NCI-H345 treated with DMSO at 0.1 percent for 48 hours (cell line): ENCODE data around the gene WFDC8.

Source experiments
- DNase-seq: peaks from one replicate; lab custom pipeline; 2025; ENCODE audit not compliant: unreplicated experiment; lab: John Stamatoyannopoulos, UW

Gene WFDC8

DNA sequence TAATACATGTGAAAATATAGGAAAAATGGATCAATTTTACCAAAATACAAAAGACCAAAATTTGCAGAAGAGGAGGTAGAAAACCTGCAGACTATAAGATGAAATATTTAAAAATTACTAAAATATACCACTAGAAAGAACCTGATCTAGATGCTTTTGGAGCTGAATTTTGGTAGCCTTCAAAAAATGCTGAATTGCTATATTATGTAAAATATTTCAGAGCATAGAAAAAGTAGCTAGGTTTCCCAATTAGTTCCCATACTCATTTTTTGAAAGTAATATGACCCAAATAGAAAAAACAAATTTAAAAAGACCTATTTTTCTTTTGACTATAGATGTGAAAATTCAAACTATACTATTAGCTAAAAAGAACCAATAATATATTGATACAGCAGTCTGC lies 28.3 kb downstream of the WFDC8 start:
- no peak for DNase-seq

DNA sequence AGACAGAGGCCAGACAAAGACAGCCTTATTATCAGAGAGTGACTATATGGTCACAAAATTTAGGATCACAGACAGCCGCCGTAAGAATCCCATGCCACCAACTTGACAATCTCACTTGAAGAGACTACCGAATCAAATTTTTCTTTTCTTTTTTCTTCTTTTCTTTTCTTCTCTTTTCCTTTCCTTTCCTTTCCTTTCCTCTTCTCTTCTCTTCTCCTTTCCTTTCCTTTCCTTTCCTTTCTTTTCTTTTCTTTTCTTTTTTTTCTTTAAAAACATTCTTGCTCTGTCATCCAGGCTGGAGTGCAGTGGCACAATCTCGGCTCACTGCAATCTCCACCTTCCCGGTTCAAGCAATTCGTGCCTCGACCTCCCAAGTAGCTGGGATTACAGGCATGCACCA lies 30.7 kb downstream of the WFDC8 start:
- no peak for DNase-seq

DNA sequence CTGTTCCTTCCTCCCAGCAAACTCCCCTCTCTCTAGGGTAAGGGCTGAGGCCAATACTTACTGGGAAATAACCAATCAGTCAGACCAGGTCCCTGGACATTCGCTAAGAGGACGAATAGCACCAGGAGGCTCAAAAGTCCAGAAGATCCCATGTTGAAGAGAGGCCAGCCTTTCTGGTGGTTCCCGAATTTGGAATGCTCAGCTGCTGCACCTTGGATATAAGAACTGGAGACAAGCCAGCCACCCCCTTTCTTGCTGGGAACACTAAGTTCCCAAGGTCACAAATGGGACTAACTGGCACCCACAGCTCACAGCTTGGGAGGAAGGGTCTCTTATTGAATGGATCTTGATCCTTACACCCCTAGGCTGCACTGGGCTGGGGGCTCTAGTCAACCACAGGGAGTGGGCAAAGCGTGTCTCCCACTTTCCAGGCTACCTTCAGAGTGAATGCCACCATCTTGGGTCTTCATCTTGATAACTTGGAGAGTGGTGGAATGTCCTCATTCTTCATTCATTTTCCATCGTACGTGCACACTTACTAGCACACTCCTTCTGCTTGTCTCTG lies 31.8 kb downstream of the WFDC8 start, which contains the start of gene EPPIN:
TSS of gene EPPIN (minus strand) at position 196 of the 565 bp plus-strand sequence. CDS start at position 152, 44 bp downstream.
- DNase-seq, result no peak

DNA sequence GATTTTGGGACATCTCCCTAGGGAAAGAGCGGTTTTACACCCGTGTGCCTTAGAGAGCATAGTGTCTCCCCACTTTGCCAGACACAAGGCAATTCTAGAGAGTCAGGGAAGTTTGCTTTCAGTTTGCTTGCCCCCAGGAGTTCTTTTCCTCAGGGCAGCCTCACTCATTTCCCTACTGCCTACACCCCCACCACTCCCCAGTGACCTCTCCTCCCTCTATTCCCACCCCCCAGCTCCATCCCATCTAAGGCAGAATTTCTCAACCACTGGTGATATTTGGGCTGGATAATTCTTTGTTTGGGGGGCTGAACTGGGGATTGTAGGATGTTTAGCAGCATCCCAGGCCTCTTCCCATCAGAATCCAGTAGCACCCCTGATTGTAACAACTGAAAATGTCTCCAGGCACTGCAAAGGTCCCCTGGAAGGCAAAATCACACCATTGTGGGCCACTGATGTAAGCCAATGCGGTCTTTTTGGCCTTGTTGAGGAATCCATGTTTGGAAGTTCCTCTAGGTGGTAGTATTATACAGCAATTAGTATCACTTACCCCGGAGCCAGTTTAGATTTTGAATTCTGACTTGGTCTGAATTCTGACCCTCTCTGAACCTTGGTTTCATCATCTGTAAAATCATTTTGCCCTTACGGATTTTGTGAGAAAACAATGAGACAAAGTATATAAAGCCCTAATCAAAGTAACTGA lies 33.2 kb downstream of the WFDC8 start:
- DNase-seq, result no peak

DNA sequence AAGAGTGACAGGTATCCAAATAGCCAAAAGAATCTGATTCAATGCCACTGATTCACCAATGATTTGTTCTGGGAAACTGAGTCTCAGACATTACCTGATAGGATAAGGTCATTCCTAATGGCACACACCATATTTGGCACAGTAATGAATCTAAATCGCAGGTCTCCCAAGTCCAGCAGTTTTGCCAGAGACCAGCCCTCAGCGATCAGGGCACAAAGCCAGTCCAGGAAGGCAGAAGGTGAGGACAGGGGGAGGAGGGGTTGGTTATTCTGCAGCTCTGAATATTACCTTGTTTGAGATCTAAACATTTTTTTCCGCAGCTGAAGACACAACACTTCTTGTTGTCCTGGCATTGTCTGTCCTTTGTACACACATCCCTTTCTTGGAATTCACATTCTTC lies 33.7 kb downstream of the WFDC8 start:
- no peak for DNase-seq

DNA sequence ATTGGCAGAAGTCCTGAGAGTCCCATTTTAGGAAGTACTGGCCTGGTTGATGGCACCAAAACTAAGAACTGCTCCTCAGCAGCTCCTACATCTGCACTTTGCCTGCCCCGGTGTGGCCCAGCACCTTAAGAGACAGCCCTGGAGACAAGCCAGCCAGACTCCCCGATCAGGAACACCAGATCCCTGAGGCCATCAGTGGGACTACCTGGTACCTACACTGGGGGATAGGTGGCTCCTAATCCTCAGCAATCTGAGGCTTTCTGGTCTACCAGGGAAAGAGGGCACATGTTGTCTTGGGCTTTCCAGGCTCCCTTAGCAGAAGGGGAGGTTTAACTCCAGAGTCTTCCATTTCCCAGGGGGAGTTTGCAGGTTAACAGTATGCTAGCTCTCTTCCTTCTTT lies 39.7 kb downstream of the WFDC8 start, which contains the start of gene WFDC6:
TSS of gene WFDC6 (minus strand) at position 101 of the 400 bp plus-strand sequence. CDS start at position 26, 75 bp downstream.
- DNase-seq, result no peak

DNA sequence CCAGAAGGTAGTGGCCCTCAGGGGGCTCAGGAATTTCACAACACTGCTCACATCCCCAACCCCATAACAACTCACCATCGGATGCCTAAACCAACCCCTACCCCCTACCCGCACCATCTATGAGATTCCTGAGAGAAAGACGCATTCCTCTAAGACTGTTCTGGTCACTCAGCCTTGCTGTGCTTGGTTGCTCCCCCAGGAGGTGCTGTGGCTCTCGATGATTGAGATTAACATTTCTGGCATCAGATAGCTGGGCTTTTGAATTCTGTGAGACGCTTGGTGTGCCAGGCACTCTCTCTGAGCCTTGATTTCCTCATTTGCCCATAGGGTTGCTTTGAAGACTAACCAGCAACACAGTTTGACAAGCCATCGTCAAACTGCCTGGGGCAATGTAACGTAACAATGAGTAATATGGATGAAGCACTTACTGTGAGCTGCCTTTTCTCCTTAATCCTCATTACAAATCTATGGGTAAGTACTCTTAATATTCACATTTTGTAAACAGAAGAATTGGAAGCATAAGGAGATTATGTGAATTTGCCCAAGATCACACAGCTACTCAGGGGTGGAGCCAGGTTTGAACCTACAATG lies 40.8 kb downstream of the WFDC8 start:
- no peak for DNase-seq

DNA sequence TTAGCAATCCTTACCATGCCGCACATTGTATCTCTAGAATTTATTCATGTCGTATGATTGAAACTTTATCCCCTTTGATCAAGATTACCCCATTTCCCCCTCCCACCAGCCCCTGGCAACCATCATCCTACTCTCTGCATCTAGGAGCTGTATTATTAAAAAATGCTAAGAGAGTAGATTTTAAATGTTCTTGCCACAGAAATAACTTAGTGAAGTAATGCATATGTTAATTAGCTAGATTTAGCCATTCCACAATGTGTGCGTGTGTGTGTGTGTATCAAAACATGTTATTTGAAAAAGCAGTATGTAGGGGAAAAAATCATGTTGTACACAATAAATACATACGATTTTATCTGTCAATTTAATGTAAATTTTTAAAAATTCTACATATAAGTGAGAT lies 51.8 kb downstream of the WFDC8 start:
- DNase-seq, result no peak

DNA sequence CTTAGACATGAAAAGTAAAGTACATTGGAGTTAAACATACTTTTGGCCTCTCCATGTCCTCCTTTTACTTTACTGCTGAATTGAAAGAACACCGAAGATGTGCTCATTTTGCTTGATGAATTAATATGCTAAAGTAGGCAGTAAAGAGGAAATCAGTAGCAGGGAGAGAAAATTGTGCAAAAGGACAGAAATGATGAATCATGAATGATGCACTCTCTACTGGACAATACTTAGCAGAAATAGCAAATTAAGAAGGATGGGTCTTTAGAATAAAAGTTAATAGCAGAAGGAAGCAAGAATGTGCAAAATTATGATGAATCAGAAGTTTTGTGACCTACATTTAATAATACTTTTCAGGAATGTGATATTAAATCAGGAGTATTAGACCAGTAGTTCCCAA lies 55.3 kb downstream of the WFDC8 start:
- no peak for DNase-seq

DNA sequence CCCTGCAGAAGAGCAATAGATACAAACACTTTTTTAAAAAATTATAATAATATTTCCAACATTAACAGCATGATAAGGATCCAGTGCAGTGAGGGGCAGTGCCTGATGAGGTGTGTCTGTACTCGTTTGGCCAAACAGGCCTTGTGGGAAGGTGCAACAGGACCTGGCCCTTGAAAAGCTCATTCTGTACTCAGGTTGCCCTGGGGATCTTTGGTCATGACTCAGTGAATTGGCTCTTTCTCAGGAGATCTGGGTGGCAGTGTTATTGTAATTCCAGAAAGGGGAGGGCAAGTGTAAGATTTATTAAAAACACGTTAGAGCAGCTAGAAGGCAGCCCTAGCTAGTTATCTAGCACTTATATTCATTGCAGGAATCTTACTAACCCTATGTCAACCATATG lies 60.8 kb downstream of the WFDC8 start:
- DNase-seq, result no peak

DNA sequence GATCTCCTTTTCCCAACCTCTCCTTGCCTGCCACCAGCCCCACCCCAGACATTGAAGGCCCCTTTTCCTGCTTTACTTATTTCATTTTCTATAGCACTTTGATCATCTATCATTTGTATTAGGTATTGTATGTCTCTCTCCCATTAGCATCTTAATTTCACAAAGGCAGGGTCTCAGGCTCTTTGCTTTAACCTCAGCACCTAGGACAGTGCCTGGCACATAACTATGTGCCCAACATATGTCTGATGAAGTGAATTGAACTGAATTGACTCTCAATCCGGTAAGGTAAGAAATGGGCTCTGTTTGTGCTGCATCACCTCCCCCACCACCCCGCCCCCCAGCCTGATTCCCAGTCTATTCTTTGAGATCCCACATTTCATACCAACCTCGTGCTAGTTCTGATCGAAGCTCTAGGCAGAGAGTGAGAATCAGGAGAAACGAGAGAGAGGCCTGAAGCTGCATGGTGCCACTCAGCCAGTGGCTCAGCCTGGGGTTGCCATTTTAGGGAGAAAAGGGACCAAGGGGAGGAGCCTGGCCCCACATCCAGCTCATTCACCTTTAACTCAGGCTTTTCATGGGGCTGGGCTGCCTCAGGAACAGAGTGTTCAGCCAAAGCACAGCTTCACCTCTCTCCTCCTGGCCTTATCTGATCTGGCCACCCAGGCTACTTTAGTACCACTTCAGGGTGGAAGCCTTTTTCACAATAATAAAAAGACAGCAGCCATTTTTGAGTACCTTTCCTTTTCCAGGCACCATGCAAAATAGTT lies 63.8 kb downstream of the WFDC8 start, which contains the start of gene SPINT3:
TSS of gene SPINT3 (minus strand) at position 476 of the 767 bp plus-strand sequence. CDS start at position 462, 14 bp downstream.
- DNase-seq, result no peak

DNA sequence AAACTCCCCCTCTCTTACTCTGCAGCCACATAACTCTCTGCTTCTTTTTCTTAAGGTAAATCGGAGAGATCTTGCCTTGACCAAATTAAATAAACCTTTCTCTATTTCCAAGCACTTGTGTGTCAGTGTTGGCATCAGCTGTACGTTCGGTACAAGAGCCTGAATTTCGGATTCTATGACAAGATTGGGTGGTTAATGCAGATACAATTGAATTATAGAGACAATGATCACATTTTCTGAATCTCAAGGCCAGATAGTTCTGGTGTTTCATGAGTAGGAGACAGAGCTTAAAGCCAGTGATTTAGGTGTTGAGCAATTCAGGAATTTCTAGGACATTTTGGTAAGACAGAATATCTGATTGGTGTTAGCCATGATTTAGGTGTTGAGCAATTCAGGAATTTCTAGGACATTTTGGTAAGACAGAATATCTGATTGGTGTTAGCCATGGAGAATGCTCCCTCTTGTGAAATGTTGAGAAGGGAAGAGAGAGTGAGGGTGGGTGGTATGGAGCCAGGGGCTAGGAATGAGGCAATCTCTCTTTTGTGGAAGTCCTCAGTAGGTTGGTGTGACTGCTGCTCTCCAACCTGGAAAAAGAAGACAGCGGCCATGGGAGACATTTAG lies 68.7 kb downstream of the WFDC8 start:
- no peak for DNase-seq

DNA sequence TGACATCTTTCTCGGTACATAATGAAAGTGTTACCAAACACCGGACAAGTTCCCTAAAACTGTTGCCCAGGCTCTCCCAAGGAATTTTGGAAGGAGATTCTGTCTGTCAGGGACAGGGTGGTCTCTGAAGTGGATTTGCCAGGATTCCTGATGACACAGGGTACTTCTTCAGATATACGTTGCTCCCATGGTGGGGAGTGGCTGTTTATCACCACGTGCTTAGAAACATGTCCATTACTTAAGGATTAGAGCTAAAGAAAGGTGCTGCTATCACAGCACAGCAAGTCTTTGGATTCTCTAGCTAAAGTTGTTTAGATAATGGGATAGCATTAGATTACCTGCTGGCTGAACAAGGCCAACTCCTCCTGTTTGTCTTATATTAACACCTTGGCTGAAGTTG lies 70.0 kb downstream of the WFDC8 start:
- DNase-seq, result no peak

DNA sequence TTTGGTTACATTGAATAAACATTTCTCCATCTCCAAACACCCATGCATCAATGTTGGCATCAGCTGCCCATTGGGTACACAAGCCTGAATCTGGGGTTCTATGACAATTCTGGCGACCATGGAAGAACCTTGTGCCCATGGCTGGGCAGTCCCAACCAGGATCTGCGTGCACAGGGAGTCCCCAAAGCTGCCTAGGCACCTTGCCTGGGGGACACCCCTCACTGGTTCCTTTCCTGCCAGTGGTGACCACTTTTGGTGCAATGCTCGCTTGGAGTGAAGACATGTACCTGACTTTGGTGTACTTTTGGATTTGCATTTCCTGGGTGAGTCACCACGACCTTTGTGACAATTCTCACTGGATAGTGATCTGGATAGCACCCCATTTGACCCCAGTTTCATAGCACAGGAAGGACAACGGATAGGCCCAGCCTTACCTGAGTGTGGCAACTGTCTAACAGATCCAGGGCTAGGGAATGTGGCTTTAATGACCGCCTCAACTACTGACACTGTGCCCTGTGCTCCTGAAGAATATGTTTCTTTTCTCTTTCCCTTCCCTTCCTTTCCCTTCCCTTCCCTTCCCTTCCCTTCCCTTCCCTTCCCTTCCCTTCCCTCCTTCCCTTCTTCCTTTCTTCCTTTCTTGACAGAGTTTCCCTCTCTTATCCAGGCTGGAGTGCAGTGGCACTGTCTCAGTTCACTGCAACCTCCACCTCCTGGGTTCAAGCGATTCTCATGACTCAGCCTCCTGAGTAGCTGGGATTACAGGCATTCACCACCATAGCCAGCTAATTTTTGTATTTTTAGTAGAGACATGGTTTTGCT lies 70.8 kb downstream of the WFDC8 start:
- DNase-seq, result no peak

DNA sequence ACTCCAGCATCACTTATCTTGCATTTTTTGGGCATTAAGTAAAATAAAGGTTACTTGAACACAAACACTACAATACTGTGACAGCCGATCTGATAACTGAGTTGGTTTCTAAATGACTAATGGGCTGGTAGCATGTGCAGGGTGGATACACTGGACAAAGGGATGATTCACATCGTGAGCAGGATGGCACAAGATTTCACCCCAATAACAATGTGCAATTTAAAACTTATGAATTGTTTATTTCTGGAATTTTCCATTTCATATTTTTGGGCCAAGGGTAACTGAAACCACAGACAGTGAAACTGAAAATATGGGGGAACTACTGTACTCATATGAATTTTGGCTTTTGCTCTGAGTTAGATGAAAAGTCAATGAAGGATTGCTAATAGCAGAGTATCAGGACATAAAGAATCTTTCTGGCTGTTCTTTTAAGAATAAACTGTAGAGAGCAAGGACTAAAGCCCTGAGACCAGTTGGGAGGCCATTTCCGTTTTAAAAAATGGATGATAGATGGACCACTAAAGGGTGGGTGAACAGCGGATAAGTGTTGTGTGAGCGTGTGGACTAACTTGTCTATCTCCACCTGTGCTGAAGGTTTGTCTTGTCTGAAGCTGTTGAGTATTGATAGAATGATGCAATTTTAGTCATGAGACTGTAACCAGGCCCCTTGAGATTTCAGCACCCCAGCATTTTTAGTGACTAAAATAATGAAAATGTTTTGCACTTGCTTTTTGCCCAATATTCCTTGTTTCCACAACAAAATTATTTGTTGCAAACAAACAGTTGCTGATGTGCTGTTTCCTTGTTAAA lies 71.9 kb downstream of the WFDC8 start:
- no peak for DNase-seq

DNA sequence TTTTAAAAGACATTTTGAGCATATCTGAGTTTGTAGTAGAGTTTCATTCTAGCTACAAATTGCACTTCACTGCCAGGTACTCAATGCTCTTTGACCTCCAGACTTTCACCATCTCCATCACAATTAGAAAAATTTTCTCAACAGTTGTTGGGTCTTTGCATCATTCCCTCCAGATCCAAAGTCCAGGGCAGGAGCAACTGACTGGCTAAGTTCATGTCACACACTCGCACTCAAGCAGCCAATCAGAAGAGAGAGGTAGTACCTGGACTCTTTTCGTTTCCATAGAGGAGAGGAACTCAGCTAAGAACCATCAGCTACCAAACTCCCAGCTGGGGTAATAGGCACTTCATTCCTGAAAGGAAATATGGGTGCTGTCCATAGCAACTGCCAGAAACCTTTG lies 72.7 kb downstream of the WFDC8 start:
- DNase-seq, result no peak

DNA sequence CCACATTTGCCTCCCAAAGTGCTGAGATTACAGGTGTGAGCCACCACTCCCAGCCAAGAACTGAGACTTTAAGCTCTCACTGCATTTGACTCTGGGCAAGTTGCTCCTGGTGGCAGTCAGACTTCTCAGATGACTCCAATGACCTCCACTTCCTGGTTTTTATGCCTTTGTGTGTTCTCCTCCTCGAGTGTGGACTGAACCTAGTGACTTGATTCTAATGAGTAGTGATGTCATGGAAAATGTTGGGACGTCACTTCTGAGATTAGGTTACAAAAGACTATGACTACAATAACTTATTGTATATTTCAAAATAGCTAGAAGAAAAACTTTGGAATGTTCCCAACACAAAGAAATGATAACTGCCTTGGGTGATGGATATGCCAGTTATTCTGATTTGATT lies 75.7 kb downstream of the WFDC8 start:
- DNase-seq, result no peak

DNA sequence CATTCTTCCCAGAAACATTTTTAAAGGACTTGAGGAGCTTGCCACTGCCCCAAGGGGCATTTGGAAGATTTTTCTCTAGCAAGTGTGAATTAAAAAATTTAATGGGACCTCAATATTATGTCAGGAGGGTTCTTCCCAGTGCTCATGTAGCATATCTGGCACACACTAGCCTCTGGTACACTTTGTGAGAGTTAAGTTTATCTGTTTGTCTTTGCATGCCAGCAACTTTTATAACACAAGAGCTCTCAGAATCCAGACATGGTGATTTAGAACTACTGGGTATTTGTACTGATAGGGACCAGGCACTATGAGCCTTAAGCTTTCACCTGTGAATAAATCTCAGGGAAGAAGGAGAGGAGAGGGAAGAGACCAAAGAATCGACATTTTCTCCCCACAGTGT lies 76.5 kb downstream of the WFDC8 start:
- no peak for DNase-seq
